AG09309 (cell line): ENCODE results near the gene AOPEP.

Experiments
- DNase-seq: peaks from one replicate; pipeline ENCODE4 v3.0.0-alpha.2; 2010; ENCODE audit warnings: low read depth
- H3K4me3 ChIP-seq: 2 replicates; pipeline ENCODE4 v1.5.1; 2011; ENCODE audit warnings: mild to moderate bottlenecking, low read depth, low read length, moderate library complexity; ENCODE audit not compliant: control insufficient read depth
- CTCF ChIP-seq: IDR thresholded peaks from 2 replicates; pipeline ENCODE4 v1.5.1; 2011; ENCODE audit warnings: mild to moderate bottlenecking, low read depth, low read length, inconsistent platforms; ENCODE audit not compliant: insufficient read depth, control insufficient read depth; ENCODE audit errors: missing control alignments

AOPEP gene

GRCh38 chr9:95023217-95024003 is 296.9 kb downstream of the AOPEP start:
- peak; percentile 74 for DNase-seq
- H3K4me3 ChIP-seq: no peak overlapping the region
- no peak for TF ChIP-seq CTCF

- DNase-seq: no peak
- H3K4me3 ChIP-seq: no peak overlapping the region
- TF ChIP-seq CTCF: no peak
These were observed 297.7 kb downstream of the AOPEP start for GRCh38 chr9:95024097-95024671.

GRCh38 chr9:95025213-95026147 is 299.0 kb downstream of the AOPEP start:
- peak; percentile 48 for TF ChIP-seq CTCF
- peak; percentile 87 for DNase-seq
- no peak overlapping the region for H3K4me3 ChIP-seq

GRCh38 chr9:95026148-95026524 is 299.6 kb downstream of the AOPEP start:
- no peak for DNase-seq
- H3K4me3 ChIP-seq: no peak overlapping the region
- TF ChIP-seq CTCF: no peak

GRCh38 chr9:95027914-95028852 is 301.7 kb downstream of the AOPEP start:
- no peak for DNase-seq

More at GRCh38 chr9:95027914-95028852, 301.7 kb downstream of the AOPEP start:
- no peak for TF ChIP-seq CTCF
- H3K4me3 ChIP-seq: no peak overlapping the region
